ENCODE data around the gene PDE4D.
"Not testable (repeated sequence)": the region's sequence is repeated elsewhere in the genome, so short reads cannot be mapped to it uniquely, and the experiment has no call there.

The PDE4D gene

DNA sequence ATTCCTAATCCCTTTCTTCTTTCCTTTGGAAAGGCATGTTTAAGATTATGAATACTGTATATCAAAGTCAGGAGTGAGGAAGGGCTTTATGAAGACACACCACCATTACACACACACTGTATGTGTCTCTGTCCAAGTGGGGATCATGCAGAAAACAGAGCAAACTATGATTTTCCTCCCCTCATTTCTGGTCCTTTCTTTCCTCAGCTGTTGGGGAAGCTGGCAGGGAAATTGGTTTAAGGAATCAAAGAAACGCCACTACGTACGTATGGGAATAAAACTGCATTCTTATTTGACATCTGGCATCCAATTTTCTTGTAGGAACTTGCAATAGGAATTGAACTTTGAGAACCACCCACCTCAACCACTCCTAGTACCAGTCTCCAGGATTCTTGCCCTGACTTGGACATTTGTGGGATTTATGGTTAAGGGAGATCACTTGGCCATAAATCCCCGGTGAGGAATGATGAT, 125.8 kb downstream of the PDE4D start:
- DNase-seq = no peak

GRCh38 chr5:59767211-59767605, 126.3 kb downstream of the PDE4D start:
- DNase-seq = no peak

DNA sequence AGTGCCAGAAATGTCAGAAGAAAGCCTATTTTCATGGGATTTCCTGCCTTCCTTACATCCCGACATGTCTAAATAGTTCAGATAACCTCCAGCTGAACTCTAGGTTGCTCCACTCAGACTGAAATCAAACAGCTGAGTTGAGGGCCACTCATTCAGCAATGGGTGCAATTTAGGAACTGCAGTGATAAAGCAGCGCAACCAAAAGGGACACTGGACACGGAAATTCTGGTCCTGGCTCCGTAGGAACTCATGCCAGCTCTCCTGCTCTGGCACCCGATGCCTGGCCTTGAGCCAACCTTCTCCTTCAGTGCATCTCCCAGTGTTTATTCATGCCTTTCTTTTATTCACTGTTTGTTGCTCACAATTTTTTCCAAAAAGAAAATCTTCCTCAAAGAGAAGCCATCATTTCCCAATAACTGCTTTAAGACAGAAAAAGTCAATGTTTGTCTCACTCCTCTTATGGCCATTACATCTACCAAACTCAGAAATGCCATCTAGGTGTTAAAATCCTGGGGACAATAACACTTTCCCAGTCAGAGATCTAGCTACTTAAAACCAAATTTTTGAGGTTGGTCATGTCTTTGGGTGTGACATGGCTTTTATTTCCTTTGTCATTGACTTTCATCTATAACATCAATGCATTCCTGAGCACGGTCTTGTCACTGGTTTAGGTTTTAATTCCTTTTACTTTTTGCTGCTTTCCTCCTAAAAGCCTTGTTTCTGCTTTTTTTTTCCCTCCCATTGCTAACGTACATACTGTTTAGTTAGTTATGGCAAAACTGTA, 126.9 kb downstream of the PDE4D start:
- no peak for DNase-seq

DNA sequence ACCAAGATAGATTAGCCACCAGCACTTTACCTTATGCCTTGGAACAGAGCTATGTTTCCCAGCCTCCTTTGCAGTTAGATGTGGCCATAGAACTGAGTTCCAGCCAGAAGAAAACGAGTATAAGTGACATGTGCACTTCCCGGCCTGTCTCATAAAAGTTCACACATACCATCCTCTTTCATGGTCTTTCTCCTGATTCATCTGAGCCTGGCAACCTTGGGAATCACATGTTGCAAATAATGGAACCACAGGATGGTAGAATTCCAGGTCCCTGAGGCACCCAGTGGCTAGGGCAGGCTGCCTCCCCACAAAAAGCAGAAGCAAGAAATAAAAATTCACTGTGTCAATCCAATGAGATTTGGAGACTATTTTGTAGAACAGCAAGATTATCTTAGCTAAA, 128.1 kb downstream of the PDE4D start:
- DNase-seq = no peak

DNA sequence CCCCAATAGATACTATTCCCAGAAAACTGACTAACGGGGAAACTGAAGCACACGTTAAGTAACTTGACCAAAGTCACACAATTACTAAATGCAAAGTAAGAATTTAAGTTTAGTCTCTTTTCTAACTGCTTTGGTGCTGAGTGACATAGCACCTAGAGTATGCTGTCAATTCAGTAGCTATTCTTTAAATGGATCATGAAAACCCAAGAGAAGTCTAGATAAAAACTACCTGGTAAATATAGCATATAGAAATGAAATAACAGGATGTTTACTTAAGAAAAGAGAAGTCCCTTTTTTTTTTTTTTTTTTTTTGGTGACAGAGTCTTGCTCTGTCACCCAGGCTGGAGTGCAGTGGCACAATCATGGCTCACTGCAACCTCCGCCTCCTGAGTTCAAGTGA, 129.2 kb downstream of the PDE4D start:
- no peak for DNase-seq

DNA sequence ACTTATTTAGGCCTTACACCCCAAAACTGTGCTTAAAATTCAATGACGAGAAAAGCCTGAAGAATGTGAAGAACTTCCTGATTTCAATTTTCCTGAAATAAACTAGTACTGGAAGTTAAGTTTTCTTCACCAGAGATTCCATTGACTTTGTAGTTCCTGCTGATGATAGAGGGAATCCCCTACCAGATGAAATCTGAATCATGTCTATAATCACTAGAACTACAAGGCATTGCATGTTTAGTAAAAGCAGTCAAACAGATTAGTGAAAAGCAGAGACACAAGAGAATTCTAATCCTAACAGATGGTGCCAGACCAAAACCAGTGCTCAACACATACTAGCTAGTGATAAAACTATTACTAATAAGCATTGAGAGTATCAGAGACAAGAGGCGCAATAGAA, 130.0 kb downstream of the PDE4D start:
- DNase-seq = no peak

DNA sequence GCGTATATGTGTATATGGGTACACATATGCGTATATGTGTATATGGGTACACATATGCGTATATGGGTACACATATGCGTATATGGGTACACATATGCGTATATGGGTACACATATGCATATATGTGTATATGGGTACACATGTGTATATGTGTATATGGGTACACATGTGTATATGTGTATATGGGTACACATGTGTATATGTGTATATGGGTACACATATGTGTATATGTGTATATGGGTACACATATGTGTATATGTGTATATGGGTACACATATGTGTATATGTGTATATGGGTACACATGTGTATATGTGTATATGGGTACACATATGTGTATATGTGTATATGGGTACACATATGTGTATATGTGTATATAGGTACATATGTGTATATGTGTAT, 131.3 kb downstream of the PDE4D start:
- not testable (repeated sequence) for DNase-seq

GRCh38 chr5:59760785-59761348, 132.7 kb downstream of the PDE4D start:
- no peak for DNase-seq

DNA sequence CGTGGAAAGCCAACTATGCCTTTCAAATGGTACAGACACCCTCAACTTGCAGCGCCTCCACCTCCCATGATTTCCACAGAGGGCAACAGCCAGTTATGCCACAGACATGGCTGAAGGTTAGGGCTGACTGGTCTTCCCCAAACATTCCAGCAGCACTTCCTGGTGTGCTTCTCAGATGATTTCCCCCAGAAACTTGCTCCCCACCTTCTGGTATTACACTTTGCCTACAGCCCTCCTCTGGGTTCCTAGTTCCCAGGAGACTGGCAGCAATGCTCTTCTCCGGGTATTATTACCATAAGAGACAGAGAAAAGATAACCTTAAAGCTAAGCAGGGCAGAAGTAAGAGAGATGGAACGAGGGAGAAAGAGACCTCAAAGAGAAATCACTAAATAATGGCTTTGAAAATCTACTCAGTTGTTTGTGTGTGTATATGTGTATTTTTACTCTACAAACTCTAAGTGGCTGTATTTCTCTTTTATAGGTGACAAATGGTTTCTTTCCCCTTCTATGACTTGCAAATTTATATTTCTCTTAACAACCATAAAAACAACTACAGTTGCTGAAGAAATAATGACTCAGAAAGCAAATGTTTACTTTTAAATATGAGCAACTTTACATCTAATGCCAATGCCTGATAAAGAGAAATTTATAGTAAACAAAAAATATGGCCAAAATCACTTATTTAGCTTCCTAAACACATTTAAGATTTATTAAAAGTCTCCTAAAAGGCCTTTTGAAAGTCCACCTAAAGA, 133.8 kb downstream of the PDE4D start:
- no peak for DNase-seq

GRCh38 chr5:59758566-59758965, 135.0 kb downstream of the PDE4D start:
- DNase-seq = no peak

GRCh38 chr5:59757442-59757841, 136.1 kb downstream of the PDE4D start:
- no peak for DNase-seq

DNA sequence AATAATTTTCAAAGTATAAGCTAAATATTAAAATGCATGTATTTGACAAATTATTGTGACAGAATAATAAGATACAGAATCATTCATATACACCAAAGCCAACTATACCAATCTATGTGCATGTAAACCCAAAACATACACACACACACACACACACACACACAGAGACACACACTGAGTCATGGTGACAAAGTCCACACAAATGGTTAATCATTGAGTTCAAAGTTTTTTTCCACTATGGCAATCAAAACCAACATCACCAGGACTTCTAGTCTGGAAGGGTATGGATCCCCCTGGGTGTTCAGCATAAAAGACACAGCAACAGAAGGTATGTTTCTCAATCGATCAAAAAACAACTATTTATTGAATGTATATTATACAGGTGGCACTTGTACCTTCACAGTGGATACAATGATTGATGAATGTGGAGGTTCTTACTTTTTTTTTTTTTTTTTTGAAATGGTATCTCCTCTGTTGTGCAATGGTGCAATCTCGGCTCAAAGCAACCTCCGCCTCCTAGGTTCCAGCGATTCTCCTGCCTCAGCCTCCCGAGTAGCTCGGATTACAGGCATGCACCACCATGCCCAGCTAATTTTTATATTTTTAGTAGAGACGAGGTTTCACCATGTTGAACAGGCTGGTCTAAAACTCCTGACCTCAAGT, 137.0 kb downstream of the PDE4D start:
- DNase-seq = no peak

- no peak for DNase-seq
Measured at GRCh38 chr5:59755476-59755875, 138.1 kb downstream of the PDE4D start.

GRCh38 chr5:59753599-59753998, 139.9 kb downstream of the PDE4D start:
- DNase-seq = no peak

- DNase-seq = no peak
Measured at GRCh38 chr5:59749782-59750520, 143.6 kb downstream of the PDE4D start.

- not testable (repeated sequence) for DNase-seq
Measured at GRCh38 chr5:59748036-59748663, 145.4 kb downstream of the PDE4D start.

- DNase-seq = no peak
Measured at GRCh38 chr5:59746241-59746765, 147.2 kb downstream of the PDE4D start.

- no peak for DNase-seq
Measured at GRCh38 chr5:59745415-59745863, 148.1 kb downstream of the PDE4D start.

DNA sequence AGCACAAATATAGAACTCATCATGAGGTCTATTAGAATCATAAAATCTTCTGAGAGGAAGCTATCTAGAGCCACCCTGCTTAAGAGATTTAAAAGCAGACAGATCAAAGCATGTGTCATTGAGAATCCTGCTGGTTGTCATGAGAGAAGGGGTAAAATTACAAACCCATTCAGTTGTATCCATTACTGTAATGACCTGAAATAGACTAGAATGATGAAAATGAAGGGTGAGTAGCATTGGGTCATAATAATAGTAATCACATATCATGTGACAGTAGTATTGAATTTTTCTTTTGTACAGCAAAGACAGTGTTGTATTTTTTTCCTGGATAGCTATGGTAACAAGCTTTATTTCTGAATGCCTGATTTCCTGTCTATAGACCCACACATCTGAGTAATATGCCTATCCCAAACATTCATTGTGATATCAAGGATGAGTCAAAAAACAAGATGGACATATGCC, 149.0 kb downstream of the PDE4D start:
- no peak for DNase-seq

DNA sequence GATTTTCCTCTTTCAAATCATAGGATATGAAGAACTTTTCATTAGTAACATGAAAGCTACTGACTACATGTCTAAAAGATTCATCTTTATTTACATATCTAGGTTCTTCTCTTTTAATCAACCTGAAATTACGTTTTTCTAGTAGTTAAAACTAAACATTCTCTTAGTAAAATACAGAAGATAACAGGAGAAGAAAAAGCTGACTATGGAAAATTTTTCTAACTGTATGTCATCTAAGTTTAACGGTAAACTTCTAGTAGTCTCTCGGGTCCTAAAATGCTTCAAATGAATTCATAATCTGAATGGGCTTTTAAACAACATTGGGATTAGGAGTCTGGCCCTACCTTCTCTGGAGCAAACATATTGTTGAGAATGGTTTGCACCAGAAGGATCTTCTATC, 151.9 kb downstream of the PDE4D start:
- no peak for DNase-seq

- DNase-seq = no peak
Measured at GRCh38 chr5:59738024-59738423, 155.5 kb downstream of the PDE4D start.

DNA sequence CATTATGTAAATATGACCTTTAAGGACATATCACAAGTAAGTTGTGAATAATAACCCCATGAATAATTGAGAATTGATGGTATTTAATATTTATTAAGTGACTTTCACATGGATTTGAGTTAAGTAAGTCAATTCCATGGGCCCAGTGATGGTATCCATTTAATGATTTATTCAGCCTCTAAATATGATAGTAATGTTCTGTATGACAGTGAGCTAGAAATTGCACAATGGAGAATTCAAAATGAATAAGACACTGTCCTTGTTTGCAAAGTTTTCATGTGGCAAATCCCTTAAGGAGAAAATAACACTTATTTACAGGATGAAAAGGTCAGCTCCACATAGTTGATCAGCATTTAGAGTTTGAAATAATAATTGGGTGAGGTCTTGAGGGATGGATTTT, 160.7 kb downstream of the PDE4D start:
- DNase-seq = no peak

All from NCI-H2171 treated with DMSO at 0.1 percent for 48 hours (cell line).